Activated gamma-delta T cell treated with Interleukin-2 at 50 U/mL for 16 hours (primary cell): ENCODE measurements around the gene WSB1.

ENCODE experiments used
- DNase-seq: peaks from one replicate; pipeline ENCODE4 v3.0.0-alpha.2; 2020

WSB1 gene

GRCh38 chr17:27339836-27340550 is 46.1 kb downstream of the WSB1 start:
- DNase-seq = peak; percentile 17

- DNase-seq = no peak
These were observed 46.7 kb downstream of the WSB1 start for GRCh38 chr17:27340575-27340974.

- no peak for DNase-seq
These were observed 47.1 kb downstream of the WSB1 start for GRCh38 chr17:27341041-27341471.

GRCh38 chr17:27342059-27342458 is 48.1 kb downstream of the WSB1 start:
- no peak for DNase-seq

GRCh38 chr17:27343294-27343693 is 49.4 kb downstream of the WSB1 start:
- no peak for DNase-seq

GRCh38 chr17:27343977-27344607 is 50.2 kb downstream of the WSB1 start:
- no peak for DNase-seq

- DNase-seq = no peak
These were observed 51.4 kb downstream of the WSB1 start for GRCh38 chr17:27345141-27345904.

GRCh38 chr17:27346228-27346899 is 52.5 kb downstream of the WSB1 start:
- DNase-seq = no peak

GRCh38 chr17:27348196-27348595 is 54.3 kb downstream of the WSB1 start:
- no peak for DNase-seq

- DNase-seq = no peak
These were observed 55.7 kb downstream of the WSB1 start for GRCh38 chr17:27349540-27350021.

GRCh38 chr17:27351759-27352158 is 57.8 kb downstream of the WSB1 start:
- no peak for DNase-seq

- no peak for DNase-seq
These were observed 58.6 kb downstream of the WSB1 start for GRCh38 chr17:27352448-27353032.

GRCh38 chr17:27353033-27353460 is 59.1 kb downstream of the WSB1 start:
- DNase-seq = no peak

- peak; percentile 81 for DNase-seq
These were observed 59.6 kb downstream of the WSB1 start for GRCh38 chr17:27353461-27354050.

- no peak for DNase-seq
These were observed 60.2 kb downstream of the WSB1 start for GRCh38 chr17:27354051-27354490.

- no peak for DNase-seq
These were observed 60.7 kb downstream of the WSB1 start for GRCh38 chr17:27354491-27355081.

- DNase-seq = no peak
These were observed 61.5 kb downstream of the WSB1 start for GRCh38 chr17:27355419-27355818.

- no peak for DNase-seq
These were observed 62.3 kb downstream of the WSB1 start for GRCh38 chr17:27356091-27356705.

- no peak for DNase-seq
These were observed 63.3 kb downstream of the WSB1 start for GRCh38 chr17:27357236-27357635.

GRCh38 chr17:27360507-27360906 is 66.6 kb downstream of the WSB1 start:
- no peak for DNase-seq

- no peak for DNase-seq
These were observed 67.8 kb downstream of the WSB1 start for GRCh38 chr17:27361695-27362094.
